ENCODE data around the gene MAST4.

Gene MAST4

GRCh38 chr5:67047160-67047559 lies 451.0 kb downstream of the MAST4 start:
- no peak overlapping the region for H3K4me3 ChIP-seq
- H4K20me1 ChIP-seq, result no peaks in the 10 kb centered on the region
- no peak overlapping the region; a peak in 1 of 22 replicates for H3K4me2 ChIP-seq
- no peaks in the 10 kb centered on the region for H3K36me3 ChIP-seq
- H3K27me3 ChIP-seq, result no peaks in the 10 kb centered on the region
- H3K9ac ChIP-seq, result no peak overlapping the region
- no peak for TF ChIP-seq Cebpa-rat (IDR thresholded peaks at IDR 0.05)
- H3K9me3 ChIP-seq (replicated peaks in 1 of 11), result no peaks in the 10 kb centered on the region
- H3K27ac ChIP-seq, result no peak overlapping the region
- H3K4me1 ChIP-seq, result peaks cover 0 to 8% (median 0%) of the 10 kb centered on the region in 10 experiments; a peak in 4 of 20 replicates

GRCh38 chr5:67047616-67048015 lies 451.4 kb downstream of the MAST4 start:
- no peak for TF ChIP-seq Cebpa-rat (IDR thresholded peaks at IDR 0.05)
- H3K27me3 ChIP-seq, result no peaks in the 10 kb centered on the region
- H3K9ac ChIP-seq, result no peak overlapping the region
- H3K4me3 ChIP-seq, result no peak overlapping the region
- no peaks in the 10 kb centered on the region for H4K20me1 ChIP-seq
- no peaks in the 10 kb centered on the region for H3K9me3 ChIP-seq (replicated peaks in 1 of 11)
- H3K4me1 ChIP-seq, result peaks cover 0 to 4% (median 0%) of the 10 kb centered on the region in 10 experiments; a peak in 4 of 20 replicates
- no peak overlapping the region for H3K4me2 ChIP-seq
- H3K27ac ChIP-seq, result no peak overlapping the region
- no peaks in the 10 kb centered on the region for H3K36me3 ChIP-seq

GRCh38 chr5:67050125-67050524 lies 453.9 kb downstream of the MAST4 start:
- Histone ChIP-seq H3K4me2 (no peak overlapping the region), H3K36me3 (peaks cover 0 to 3% (median 0%) of the 10 kb centered on the region in 11 experiments; a peak in 2 of 22 replicates), H3K27me3 (no peaks in the 10 kb centered on the region), H3K27ac (no peak overlapping the region), H3K9ac (no peak overlapping the region), H3K9me3 (replicated peaks in 1 of 11) (no peaks in the 10 kb centered on the region), H3K4me3 (no peak overlapping the region), H3K4me1 (no peaks in the 10 kb centered on the region; a peak in 1 of 20 replicates), H4K20me1 (no peaks in the 10 kb centered on the region)
- no peak for TF ChIP-seq Cebpa-rat (IDR thresholded peaks at IDR 0.05)

- Histone ChIP-seq H3K4me1 (no peaks in the 10 kb centered on the region; a peak in 1 of 20 replicates), H3K9me3 (replicated peaks in 1 of 11) (no peaks in the 10 kb centered on the region), H3K4me3 (no peak overlapping the region), H3K36me3 (peaks cover 0 to 8% (median 0%) of the 10 kb centered on the region in 11 experiments; a peak in 4 of 22 replicates), H3K4me2 (no peak overlapping the region), H3K27ac (no peak overlapping the region), H3K27me3 (no peaks in the 10 kb centered on the region), H3K9ac (no peak overlapping the region), H4K20me1 (no peaks in the 10 kb centered on the region)
- TF ChIP-seq Cebpa-rat (IDR thresholded peaks at IDR 0.05), result no peak
These were observed 454.4 kb downstream of the MAST4 start for GRCh38 chr5:67050635-67051034.

- H3K9me3 ChIP-seq (replicated peaks in 1 of 11), result no peaks in the 10 kb centered on the region
- H3K27ac ChIP-seq, result no peak overlapping the region
- H3K36me3 ChIP-seq, result peaks cover 0 to 8% (median 0%) of the 10 kb centered on the region in 11 experiments; a peak in 4 of 22 replicates
- H3K9ac ChIP-seq, result no peak overlapping the region
- no peak overlapping the region for H3K4me3 ChIP-seq
- H3K4me1 ChIP-seq, result no peaks in the 10 kb centered on the region; a peak in 1 of 20 replicates
- H4K20me1 ChIP-seq, result no peaks in the 10 kb centered on the region
- no peak for TF ChIP-seq Cebpa-rat (IDR thresholded peaks at IDR 0.05)
- H3K4me2 ChIP-seq, result no peak overlapping the region
- no peaks in the 10 kb centered on the region for H3K27me3 ChIP-seq
These were observed 455.0 kb downstream of the MAST4 start for GRCh38 chr5:67051164-67051563.

- no peak for TF ChIP-seq Cebpa-rat (IDR thresholded peaks at IDR 0.05)
- H3K4me1 ChIP-seq, result no peaks in the 10 kb centered on the region; a peak in 1 of 20 replicates
- no peaks in the 10 kb centered on the region for H4K20me1 ChIP-seq
- H3K4me3 ChIP-seq, result no peak overlapping the region
- no peaks in the 10 kb centered on the region for H3K27me3 ChIP-seq
- no peak overlapping the region for H3K9ac ChIP-seq
- H3K4me2 ChIP-seq, result no peak overlapping the region
- no peak overlapping the region for H3K27ac ChIP-seq
- no peaks in the 10 kb centered on the region for H3K9me3 ChIP-seq (replicated peaks in 1 of 11)
- H3K36me3 ChIP-seq, result peaks cover 0 to 8% (median 0%) of the 10 kb centered on the region in 11 experiments; a peak in 4 of 22 replicates
These were observed 455.8 kb downstream of the MAST4 start for GRCh38 chr5:67052034-67052433.

- H4K20me1 ChIP-seq, result no peaks in the 10 kb centered on the region
- no peak overlapping the region for H3K4me3 ChIP-seq
- no peak for TF ChIP-seq Cebpa-rat (IDR thresholded peaks at IDR 0.05)
- H3K9ac ChIP-seq, result no peak overlapping the region
- H3K27me3 ChIP-seq, result no peaks in the 10 kb centered on the region
- H3K4me2 ChIP-seq, result no peak overlapping the region
- H3K27ac ChIP-seq, result no peak overlapping the region
- no peaks in the 10 kb centered on the region for H3K9me3 ChIP-seq (replicated peaks in 1 of 11)
- no peaks in the 10 kb centered on the region for H3K4me1 ChIP-seq
- H3K36me3 ChIP-seq, result peaks cover 0 to 8% (median 0%) of the 10 kb centered on the region in 11 experiments; a peak in 4 of 22 replicates
These were observed 457.0 kb downstream of the MAST4 start for GRCh38 chr5:67053229-67053628.

- Histone ChIP-seq H3K27me3 (no peaks in the 10 kb centered on the region), H3K4me3 (no peak overlapping the region), H3K36me3 (peaks cover 0 to 8% (median 0%) of the 10 kb centered on the region in 11 experiments; a peak in 5 of 22 replicates), H4K20me1 (no peaks in the 10 kb centered on the region), H3K27ac (no peak overlapping the region), H3K9me3 (replicated peaks in 1 of 11) (no peaks in the 10 kb centered on the region), H3K4me1 (no peaks in the 10 kb centered on the region), H3K4me2 (no peak overlapping the region), H3K9ac (no peak overlapping the region)
- no peak for TF ChIP-seq Cebpa-rat (IDR thresholded peaks at IDR 0.05)
These were observed 463.0 kb downstream of the MAST4 start for GRCh38 chr5:67058998-67059743.

- Histone ChIP-seq H3K4me2 (no peak overlapping the region), H3K36me3 (peaks cover 0 to 8% (median 0%) of the 10 kb centered on the region in 11 experiments; a peak in 5 of 22 replicates), H3K4me1 (no peaks in the 10 kb centered on the region), H3K4me3 (no peak overlapping the region), H3K9me3 (replicated peaks in 1 of 11) (no peaks in the 10 kb centered on the region), H3K27me3 (no peaks in the 10 kb centered on the region), H3K27ac (no peak overlapping the region), H4K20me1 (no peaks in the 10 kb centered on the region), H3K9ac (no peak overlapping the region)
- TF ChIP-seq Cebpa-rat (IDR thresholded peaks at IDR 0.05), result no peak
These were observed 463.7 kb downstream of the MAST4 start for GRCh38 chr5:67059744-67060490.

Measured in BLaER1 treated with 17β-estradiol and CSF1 and Interleukin-3, amounts not matched to agents 10 nM and 100 nM (cell line).